Neuron (in vitro differentiated cells): ENCODE measurements around the gene ADCY9.

ENCODE experiments used
- H2AFZ ChIP-seq: one replicate; pipeline ENCODE4 v1.6.1; 2013; ENCODE audit warnings: low read depth, mild to moderate bottlenecking, inconsistent platforms, low read length, moderate library complexity
- H3K27me3 ChIP-seq: one replicate; pipeline ENCODE4 v1.6.1; 2013; ENCODE audit warnings: low read length; ENCODE audit not compliant: insufficient read depth
- H3K36me3 ChIP-seq: one replicate; pipeline ENCODE4 v1.6.1; 2013; ENCODE audit warnings: low read length; ENCODE audit not compliant: insufficient read depth
- H3K4me1 ChIP-seq: one replicate; pipeline ENCODE4 v1.6.1; 2013; ENCODE audit warnings: low read length; ENCODE audit not compliant: insufficient read depth
- H3K4me3 ChIP-seq: 2 replicates; pipeline ENCODE4 v1.5.1; 2013; ENCODE audit warnings: mild to moderate bottlenecking, low read length, moderate library complexity
- H3K9me3 ChIP-seq: one replicate; pipeline ENCODE4 v1.6.1; 2013; ENCODE audit warnings: low read length

Gene ADCY9

DNA sequence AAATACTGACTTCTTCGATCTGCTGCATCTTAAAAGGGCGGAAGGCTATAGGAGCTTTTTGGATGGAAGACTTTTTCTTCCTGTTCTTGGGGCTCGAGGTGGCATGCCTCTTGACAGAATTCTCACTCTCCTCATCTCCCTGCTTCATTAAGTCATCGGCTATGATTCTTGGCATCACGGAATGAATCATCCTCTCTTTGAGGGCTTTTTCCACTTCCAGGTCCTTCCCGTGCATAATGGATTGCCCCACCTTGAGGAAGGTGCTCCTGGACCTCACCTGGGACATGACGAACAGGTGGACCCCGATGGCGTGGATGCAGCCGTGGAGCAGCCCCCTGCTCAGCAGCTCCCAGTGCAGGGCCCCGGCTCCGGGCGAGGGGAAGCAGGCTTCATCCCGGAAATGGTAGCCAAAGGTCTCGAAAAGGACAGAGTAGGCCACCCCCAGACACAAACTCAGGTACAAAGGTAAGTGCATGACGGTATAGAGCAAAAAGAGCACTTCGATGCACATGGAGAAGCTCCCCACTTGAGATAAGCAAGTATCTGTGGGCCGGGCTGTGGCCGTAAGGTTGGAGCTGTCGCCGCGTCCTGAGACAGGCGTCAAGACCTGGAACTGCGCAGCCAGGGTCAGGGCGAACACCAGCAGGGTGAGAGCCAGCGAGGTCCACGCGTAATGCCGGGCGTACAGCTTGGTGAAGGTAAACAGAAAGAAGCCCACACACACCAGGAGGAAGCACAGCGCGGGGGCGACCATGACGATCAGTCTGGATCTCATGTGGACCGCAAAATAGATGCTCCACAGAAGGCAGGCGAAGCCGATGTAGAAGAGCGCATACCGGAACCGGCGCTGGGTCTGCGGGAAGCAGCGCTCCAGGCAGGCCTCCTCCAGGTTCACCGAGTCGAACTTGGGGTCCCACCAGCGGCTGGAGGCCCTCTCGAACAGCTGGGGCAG lies 1.7 kb downstream of the ADCY9 start:
- H3K4me3 ChIP-seq = peak overlapping the region; percentile 51
- no peaks in the 10 kb centered on the region for H3K27me3 ChIP-seq

DNA sequence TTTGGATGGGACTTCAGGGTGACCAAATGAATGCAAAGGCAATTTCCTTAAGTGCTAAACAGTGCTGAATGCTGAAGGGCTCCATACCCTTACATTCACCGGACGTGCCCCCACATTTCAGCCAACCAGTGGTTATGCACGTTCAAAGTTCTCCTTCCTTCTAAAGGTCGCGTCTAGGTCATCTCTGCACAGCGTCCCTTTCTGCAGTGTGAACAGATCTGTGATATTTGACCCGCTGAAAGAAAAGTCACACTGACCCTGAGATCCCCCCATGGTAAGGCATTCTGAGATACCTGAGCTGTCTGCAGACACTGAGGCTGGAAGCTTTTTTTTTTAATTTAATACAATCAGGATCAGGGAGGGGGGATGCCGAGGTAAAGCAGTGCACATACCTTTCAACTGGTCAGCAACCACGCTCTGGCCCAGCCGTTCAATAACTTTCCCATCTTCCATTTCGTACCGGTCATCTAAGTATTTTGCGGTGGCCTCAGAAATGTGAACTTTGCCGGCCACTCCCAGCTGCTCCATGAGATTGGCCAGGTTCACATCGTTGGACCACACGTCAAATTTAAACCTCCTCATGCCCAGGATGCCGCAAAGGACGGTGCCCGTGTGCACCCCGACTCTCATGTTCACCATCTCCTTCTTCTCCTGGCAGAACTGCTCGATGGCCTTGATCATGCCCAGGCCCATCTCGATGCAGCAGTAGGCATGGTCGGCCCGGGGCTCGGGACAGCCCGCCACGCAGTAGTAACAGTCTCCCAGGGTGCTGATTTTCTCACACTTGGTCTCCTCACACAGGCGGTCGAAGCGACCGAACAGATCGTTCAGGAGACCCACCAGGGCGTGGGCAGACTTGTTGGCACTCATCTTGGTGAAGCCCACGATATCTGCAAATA lies 2.6 kb downstream of the ADCY9 start:
- Histone ChIP-seq H3K4me3 (no peak overlapping the region), H3K4me1 (peaks cover 21% of the 10 kb centered on the region), H2AFZ (no peak overlapping the region), H3K36me3 (peaks cover 3% of the 10 kb centered on the region), H3K27me3 (no peaks in the 10 kb centered on the region), H3K9me3 (peaks cover 6% of the 10 kb centered on the region)

More for the DNA sequence above, 1.7 kb downstream of the ADCY9 start:
- Histone ChIP-seq H3K9me3 (peaks cover 8% of the 10 kb centered on the region), H3K4me1 (peaks cover 16% of the 10 kb centered on the region), H3K36me3 (peaks cover 3% of the 10 kb centered on the region), H2AFZ (no peak overlapping the region)

DNA sequence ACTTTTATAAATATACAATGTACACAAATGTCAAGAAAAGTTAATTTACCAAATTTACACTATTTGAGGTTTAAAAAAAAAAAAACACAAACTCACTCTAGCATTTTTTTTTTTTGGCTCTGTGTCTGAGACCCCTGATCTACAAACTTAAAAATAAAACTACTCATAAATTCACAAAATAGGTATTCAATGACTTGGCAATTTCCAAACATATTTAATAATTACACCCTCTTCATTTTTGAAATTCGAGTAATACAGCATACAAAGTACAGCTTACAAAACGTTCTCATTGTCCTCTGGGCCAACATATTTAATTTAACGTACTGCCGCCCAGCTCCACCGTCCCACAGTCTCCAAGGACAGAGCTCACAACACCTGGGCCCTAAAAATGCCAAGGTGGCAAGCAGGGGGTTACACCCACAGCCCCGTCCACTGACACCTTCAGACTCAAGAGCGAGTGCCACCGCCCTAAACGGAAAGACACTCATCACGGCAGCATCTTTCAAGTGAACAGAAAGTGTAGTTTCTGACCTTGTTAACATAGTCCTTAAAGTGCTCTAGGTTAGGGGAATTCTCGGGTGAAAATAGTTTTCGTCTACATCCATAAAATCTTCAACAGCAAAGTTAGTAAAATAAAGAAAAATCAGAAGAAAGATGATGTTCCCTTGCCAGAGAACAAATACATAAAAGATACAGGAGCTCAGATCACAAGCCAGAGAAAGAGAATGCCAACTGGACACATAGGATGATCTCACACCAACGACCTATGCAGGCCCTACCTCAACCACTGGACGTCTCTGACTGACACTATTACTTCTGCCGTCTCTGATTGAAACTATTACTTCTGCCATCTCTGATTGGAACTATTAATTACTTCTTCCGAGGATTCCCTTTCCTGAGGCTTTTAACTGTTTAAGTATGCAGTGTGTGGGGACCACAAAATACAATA lies 4.2 kb downstream of the ADCY9 start:
- Histone ChIP-seq H2AFZ (no peak overlapping the region), H3K4me3 (peak overlapping the region; percentile 25), H3K4me1 (peaks cover 21% of the 10 kb centered on the region), H3K27me3 (no peaks in the 10 kb centered on the region), H3K9me3 (peaks cover 7% of the 10 kb centered on the region), H3K36me3 (peaks cover 3% of the 10 kb centered on the region)

DNA sequence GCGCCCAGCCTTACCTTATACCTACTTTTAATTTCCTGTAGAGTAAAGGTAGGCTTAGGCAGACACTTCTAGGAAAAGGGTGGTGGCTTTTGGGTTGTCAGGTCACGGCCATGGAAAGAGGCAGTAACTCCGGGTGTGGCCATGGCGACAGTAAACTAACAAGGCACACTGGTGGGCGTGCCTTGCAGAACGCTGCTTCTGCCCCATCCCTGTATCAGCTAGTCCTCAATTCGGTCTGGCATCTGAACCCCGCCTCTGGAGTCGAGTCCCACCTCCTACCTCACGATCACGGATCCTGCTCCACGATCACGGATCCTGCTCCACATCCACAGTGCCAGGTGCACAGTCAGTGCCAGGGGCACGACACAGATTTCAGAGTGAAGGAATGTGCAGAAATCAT lies 5.6 kb downstream of the ADCY9 start:
- peaks cover 21% of the 10 kb centered on the region for H3K4me1 ChIP-seq
- no peaks in the 10 kb centered on the region for H3K27me3 ChIP-seq
- H3K9me3 ChIP-seq = peaks cover 7% of the 10 kb centered on the region
- no peak overlapping the region for H2AFZ ChIP-seq
- H3K4me3 ChIP-seq = no peak overlapping the region
- H3K36me3 ChIP-seq = peaks cover 3% of the 10 kb centered on the region

DNA sequence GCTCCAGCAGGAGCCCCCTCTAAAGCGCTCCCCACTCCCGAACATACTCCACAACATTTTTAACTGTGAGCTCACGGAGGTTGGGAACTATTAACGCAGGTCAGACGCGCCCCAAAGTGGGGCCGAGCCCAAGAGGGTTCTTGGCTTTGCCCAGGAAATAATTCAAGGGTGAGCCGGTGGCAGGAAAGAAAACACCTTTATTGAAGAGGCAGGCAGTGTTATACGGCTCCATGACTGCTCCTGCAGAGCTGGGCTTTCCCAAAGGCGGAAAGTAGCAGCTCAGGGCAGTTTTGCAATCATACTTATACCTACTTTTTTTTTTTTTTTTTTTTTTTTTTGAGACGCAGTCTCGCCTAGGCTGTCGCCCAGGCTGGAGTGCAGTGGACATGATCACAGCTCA lies 6.2 kb downstream of the ADCY9 start:
- no peak overlapping the region for H2AFZ ChIP-seq
- H3K4me1 ChIP-seq = peaks cover 21% of the 10 kb centered on the region
- H3K4me3 ChIP-seq = no peak overlapping the region
- H3K27me3 ChIP-seq = no peaks in the 10 kb centered on the region
- peaks cover 7% of the 10 kb centered on the region for H3K9me3 ChIP-seq
- peaks cover 3% of the 10 kb centered on the region for H3K36me3 ChIP-seq

DNA sequence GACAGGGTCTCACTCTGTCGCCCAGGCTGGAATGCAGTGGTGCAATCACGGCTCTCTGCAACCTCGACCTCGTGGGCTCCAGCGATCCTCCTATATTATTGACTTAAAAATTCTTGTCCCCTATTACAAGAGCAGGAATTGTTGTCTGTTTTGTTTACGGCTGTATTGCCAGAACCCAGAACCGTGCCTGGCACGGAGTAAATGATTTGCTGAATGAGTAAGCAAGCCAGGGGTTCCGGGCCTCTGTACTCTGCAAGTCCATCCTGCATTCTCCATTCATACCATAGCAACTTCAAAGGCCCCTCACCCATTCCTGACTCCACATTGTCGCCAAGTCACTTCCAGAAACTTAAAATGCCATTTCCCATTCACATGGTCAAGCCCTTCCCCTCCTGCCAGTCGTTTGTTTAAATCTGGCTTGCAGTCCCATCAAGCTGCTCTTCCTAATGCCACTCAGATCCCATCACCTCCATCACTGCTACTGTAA lies 6.9 kb downstream of the ADCY9 start:
- no peak overlapping the region for H3K4me3 ChIP-seq
- H3K9me3 ChIP-seq = peaks cover 5% of the 10 kb centered on the region
- peaks cover 3% of the 10 kb centered on the region for H3K36me3 ChIP-seq
- peaks cover 21% of the 10 kb centered on the region for H3K4me1 ChIP-seq
- H2AFZ ChIP-seq = no peak overlapping the region
- H3K27me3 ChIP-seq = no peaks in the 10 kb centered on the region

DNA sequence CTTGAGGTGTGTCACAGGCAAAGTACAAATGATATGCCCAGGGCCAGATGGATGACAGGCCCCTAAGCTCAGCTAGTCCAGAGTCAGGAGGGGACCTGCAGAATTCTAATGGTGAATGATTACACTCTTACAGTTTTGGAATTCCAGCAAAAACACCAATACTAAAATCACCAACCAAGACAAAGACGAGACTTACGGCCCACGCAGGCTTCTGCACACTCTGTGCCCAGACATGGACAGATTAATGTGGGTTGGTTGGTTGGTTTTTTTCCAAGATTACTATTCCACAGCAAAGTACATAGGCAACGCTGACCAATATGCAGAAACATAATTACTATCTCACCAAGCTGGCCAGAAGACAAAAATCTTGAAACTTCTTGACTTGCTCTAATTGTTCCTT lies 9.7 kb downstream of the ADCY9 start:
- H3K27me3 ChIP-seq = no peaks in the 10 kb centered on the region
- peaks cover 12% of the 10 kb centered on the region for H3K9me3 ChIP-seq
- H3K4me3 ChIP-seq = no peak overlapping the region
- peaks cover 9% of the 10 kb centered on the region for H3K4me1 ChIP-seq
- H2AFZ ChIP-seq = no peak overlapping the region
- H3K36me3 ChIP-seq = no peaks in the 10 kb centered on the region

DNA sequence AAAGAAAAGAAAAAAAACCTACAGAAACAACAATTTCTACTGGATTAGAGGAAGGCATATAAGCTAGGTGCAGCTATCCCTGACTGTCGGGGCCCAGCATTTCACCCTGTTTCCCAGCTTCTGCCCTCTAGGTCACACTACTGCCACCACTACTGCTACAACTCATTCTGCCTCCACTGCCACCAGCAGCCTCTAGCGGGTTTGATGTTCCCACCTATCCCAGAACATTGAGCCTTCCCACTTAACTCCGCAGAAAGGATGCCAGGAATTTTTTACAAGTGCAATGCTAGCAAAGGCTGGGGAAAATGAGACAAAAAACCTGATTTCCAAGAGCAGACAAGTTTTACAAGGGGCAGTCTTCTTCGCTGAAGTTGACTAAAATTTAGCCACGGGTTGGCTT lies 10.4 kb downstream of the ADCY9 start:
- H2AFZ ChIP-seq = no peak overlapping the region
- no peaks in the 10 kb centered on the region for H3K27me3 ChIP-seq
- no peaks in the 10 kb centered on the region for H3K36me3 ChIP-seq
- peaks cover 12% of the 10 kb centered on the region for H3K9me3 ChIP-seq
- H3K4me1 ChIP-seq = peaks cover 9% of the 10 kb centered on the region
- H3K4me3 ChIP-seq = no peak overlapping the region

DNA sequence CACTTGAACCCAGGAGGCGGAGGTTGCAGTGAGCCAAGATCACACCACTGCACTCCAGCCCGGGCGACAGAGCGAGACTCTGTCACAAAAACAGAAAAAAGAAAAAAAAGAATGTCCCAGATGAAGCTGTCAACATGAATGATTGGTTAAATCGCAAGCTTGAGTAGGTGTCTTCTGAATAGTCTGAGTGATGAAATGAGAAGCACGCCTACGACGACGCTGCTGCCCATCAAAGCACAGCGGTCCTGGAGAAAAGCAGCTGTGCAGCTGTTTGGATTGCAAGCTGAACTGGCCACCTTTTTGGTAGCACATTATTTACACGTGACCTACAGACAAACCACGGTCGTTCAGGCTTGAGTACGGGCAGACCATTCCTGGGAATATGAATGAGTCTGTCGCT lies 12.5 kb downstream of the ADCY9 start:
- no peak overlapping the region for H2AFZ ChIP-seq
- no peaks in the 10 kb centered on the region for H3K27me3 ChIP-seq
- H3K4me1 ChIP-seq = peaks cover 4% of the 10 kb centered on the region
- H3K4me3 ChIP-seq = no peak overlapping the region
- peaks cover 9% of the 10 kb centered on the region for H3K9me3 ChIP-seq
- H3K36me3 ChIP-seq = no peaks in the 10 kb centered on the region

DNA sequence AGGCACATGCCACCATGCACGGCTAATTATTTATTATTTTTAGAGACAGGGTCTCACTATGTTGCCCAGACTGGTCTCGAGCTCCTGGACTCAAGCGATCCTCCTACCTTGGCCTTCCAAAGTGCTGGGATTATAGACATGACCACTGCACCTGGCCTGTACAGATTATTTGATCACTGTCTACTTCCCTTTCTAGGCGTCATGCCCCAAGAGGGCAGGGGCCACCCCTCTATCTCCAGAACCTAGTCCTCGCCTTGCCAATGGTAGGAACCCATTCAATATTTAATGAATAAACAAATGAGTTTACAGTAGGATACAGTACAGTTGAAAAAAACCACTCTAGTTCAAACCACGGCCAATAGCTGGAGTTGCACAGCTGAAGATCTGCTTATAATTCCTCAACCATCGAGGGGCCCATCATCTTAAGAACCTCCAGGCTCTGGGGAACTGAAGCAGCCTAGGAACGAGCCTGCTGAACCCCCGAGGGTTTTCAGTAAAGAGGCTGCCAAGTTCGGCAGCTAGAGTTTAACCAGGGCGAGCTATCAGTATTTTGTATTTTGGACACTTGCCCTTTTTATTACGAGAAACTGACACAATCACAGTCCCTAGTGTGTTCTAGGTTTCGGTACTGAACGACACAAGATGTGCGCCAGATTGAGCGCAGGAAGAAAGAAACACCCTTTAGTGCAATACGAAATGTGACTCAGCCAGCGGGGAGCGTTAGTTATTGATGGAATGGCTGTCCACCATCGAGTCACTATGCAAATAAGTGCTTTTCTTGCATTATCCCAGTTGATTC lies 14.6 kb downstream of the ADCY9 start:
- H3K27me3 ChIP-seq = no peaks in the 10 kb centered on the region
- peaks cover 4% of the 10 kb centered on the region for H3K4me1 ChIP-seq
- no peak overlapping the region for H3K4me3 ChIP-seq
- H3K36me3 ChIP-seq = no peaks in the 10 kb centered on the region
- peaks cover 7% of the 10 kb centered on the region for H3K9me3 ChIP-seq
- no peak overlapping the region for H2AFZ ChIP-seq

DNA sequence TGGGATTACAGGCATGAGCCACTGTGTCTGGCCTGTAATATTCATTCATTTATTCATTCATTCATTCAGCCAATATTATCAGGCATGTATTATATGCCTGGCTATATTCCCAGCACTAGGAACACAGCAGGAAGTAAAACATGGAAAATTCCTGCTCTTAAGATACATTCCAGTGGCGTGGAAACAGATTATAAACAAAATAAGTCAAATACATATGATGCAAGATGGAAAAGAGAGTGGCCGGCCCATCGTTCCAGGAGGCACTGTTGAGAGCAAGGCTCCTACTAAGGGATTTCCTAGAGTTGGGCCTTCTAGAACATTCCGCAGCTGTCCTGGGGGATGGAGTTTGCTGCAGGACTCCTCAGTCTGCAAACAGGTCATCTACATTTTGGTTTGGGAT lies 17.7 kb downstream of the ADCY9 start:
- Histone ChIP-seq H3K27me3 (no peaks in the 10 kb centered on the region), H3K4me3 (no peak overlapping the region), H3K36me3 (no peaks in the 10 kb centered on the region), H3K9me3 (peaks cover 5% of the 10 kb centered on the region), H2AFZ (no peak overlapping the region), H3K4me1 (no peaks in the 10 kb centered on the region)

DNA sequence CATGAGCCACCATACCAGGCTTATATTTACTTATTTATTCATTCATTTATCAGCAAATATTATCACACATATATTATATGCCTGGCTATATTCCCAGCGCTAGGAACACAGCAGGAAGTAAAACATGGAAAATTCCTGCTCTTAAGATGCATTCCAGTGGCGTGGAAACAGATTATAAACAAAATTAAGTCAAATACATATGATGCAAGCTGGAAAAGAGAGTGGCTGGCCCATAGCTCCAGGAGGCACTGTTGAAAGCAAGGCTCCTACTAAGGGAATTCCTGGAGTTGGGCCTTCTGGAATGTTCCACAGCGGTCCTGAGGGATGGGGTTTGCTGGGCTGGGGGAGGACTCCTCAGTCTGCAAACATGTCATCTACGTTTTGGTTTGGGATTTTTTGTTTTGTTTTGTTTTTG lies 18.4 kb downstream of the ADCY9 start:
- H3K9me3 ChIP-seq = no peaks in the 10 kb centered on the region
- H2AFZ ChIP-seq = no peak overlapping the region

More for the DNA sequence above, 18.4 kb downstream of the ADCY9 start:
- H3K36me3 ChIP-seq = no peaks in the 10 kb centered on the region
- no peaks in the 10 kb centered on the region for H3K27me3 ChIP-seq
- no peak overlapping the region for H3K4me3 ChIP-seq
- H3K4me1 ChIP-seq = no peaks in the 10 kb centered on the region
